Measurements from ENCODE around the gene DNER. TPM values are rescaled to one million over a fixed set of nuclear protein-coding genes. Genes with fewer than 3 reads are reported as not detected.

The DNER gene
- total RNA-seq, 1 donor from 2014 or later = 1.8 TPM

DNA sequence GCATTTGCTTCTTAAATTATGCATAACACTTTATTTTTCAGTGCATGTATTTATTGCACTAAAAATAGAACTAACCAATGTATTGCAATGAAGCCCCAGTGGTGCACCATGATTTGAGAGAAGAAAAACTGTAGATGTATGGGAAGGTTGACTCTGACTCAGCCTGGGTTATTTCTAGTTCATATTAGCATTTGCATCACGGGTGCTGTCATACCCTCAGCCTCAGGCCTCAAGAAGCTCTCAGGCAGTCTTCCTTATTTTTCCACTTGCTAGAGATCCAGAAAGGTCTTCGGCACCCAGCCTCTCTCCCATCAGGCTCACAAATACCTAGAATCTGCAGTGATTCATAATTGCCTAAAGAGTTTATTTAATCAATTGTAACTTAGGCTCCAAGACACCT lies 148.0 kb downstream of the DNER start:
- Histone ChIP-seq H3K4me3 (ENCODE audit: low read depth, low read length) (no peak overlapping the region), H3K36me3 (ENCODE audit: control insufficient read depth, insufficient read depth, low read length) (no peaks in the 10 kb centered on the region), H3K27me3 (ENCODE audit: control insufficient read depth, insufficient read depth, low read length) (no peaks in the 10 kb centered on the region)
- DNase-seq (ENCODE audit: low read depth) (peak; percentile 9), FAIRE-seq (no peak)
- TF ChIP-seq, protein P1, sequence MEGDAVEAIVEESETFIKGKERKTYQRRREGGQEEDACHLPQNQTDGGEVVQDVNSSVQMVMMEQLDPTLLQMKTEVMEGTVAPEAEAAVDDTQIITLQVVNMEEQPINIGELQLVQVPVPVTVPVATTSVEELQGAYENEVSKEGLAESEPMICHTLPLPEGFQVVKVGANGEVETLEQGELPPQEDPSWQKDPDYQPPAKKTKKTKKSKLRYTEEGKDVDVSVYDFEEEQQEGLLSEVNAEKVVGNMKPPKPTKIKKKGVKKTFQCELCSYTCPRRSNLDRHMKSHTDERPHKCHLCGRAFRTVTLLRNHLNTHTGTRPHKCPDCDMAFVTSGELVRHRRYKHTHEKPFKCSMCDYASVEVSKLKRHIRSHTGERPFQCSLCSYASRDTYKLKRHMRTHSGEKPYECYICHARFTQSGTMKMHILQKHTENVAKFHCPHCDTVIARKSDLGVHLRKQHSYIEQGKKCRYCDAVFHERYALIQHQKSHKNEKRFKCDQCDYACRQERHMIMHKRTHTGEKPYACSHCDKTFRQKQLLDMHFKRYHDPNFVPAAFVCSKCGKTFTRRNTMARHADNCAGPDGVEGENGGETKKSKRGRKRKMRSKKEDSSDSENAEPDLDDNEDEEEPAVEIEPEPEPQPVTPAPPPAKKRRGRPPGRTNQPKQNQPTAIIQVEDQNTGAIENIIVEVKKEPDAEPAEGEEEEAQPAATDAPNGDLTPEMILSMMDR (IDR thresholded peaks at IDR 0.05; ENCODE audit: insufficient read depth, low read length, severe bottlenecking) = no peak

DNA sequence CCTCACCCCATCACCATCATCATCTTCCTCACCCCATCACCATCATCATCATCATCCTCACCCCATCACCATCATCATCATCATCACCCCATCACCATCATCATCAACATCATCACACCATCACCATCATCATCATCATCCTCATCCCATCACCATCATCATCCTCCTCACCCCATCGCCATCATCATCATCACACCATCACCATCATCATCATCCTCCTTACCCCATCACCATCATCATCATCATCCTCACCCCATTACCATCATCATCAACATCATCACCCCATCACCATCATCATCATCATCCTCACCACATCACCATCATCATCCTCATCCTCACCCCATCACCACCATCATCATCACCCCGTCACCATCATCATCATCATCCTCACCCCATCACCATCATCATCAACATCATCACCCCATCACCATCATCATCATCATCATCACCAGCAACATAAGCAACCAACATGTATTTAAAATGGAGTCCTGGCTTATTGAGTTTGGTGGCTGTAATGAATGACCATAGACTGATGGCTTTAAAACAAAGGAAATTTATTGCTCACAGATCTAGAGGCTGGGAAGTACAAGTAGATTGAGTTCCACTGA lies 150.0 kb downstream of the DNER start:
- TF ChIP-seq, protein P1 (IDR thresholded peaks at IDR 0.05; ENCODE audit: insufficient read depth, low read length, severe bottlenecking) = no peak
- no peaks in the 10 kb centered on the region for H3K27me3 ChIP-seq (ENCODE audit: control insufficient read depth, insufficient read depth, low read length)

DNA sequence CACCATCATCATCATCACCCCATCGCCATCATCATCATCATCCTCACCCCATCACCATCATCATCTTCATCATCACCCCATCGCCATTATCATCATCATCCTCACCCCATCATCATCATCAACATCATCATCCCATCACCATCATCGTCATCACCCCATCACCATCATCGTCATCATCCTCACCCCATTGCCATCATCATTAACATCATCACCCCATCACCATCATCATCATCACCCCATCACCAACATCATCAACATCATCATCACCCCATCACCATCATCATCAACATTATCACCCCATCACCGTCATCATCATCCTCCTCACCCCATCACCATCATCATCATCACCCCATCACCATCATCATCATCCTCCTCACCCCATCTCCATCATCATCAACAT lies 151.0 kb downstream of the DNER start:
- Histone ChIP-seq H3K36me3 (ENCODE audit: control insufficient read depth, insufficient read depth, low read length) (no peaks in the 10 kb centered on the region), H3K4me3 (ENCODE audit: low read depth, low read length) (no peak overlapping the region), H3K27me3 (ENCODE audit: control insufficient read depth, insufficient read depth, low read length) (no peaks in the 10 kb centered on the region)
- TF ChIP-seq, protein P1 (IDR thresholded peaks at IDR 0.05; ENCODE audit: insufficient read depth, low read length, severe bottlenecking) = no peak
- FAIRE-seq (peak; percentile 90), DNase-seq (ENCODE audit: low read depth) (no peak)

More for the DNA sequence above, 150.0 kb downstream of the DNER start:
- FAIRE-seq (no peak), DNase-seq (ENCODE audit: low read depth) (no peak)
- Histone ChIP-seq H3K36me3 (ENCODE audit: control insufficient read depth, insufficient read depth, low read length) (no peaks in the 10 kb centered on the region), H3K4me3 (ENCODE audit: low read depth, low read length) (no peak overlapping the region)

DNA sequence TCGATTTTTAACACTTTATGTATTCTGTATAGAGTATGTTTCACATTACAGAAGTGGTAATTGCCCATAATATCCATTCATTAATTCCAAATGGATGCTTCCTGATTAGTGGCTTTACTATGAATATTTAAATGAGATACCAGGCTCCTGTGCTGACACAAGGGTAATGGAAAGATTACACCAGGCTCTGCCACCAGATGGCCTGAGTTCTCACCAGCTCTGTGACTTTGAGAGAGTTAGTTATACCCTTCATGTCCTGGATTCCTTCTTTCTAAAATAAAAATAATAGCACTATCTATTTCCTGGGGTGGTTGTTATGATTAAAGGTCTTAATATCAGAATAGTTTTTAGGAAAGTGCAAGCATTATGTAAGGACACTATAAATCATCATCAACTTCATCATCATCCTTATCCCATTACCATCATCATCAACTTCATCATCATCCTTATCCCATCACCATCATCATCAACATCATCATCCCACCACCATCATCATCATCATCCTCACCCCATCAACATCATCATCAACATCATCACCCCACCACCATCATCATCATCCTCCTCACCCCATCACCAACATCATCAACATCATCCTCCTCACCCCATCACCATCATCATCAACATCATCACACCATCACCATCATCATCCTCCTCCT lies 151.8 kb downstream of the DNER start:
- Histone ChIP-seq H3K4me3 (ENCODE audit: low read depth, low read length) (no peak overlapping the region), H3K36me3 (ENCODE audit: control insufficient read depth, insufficient read depth, low read length) (no peaks in the 10 kb centered on the region), H3K27me3 (ENCODE audit: control insufficient read depth, insufficient read depth, low read length) (no peaks in the 10 kb centered on the region)
- DNase-seq (ENCODE audit: low read depth) (no peak), FAIRE-seq (no peak)
- TF ChIP-seq, protein P1 (IDR thresholded peaks at IDR 0.05; ENCODE audit: insufficient read depth, low read length, severe bottlenecking) = no peak

DNA sequence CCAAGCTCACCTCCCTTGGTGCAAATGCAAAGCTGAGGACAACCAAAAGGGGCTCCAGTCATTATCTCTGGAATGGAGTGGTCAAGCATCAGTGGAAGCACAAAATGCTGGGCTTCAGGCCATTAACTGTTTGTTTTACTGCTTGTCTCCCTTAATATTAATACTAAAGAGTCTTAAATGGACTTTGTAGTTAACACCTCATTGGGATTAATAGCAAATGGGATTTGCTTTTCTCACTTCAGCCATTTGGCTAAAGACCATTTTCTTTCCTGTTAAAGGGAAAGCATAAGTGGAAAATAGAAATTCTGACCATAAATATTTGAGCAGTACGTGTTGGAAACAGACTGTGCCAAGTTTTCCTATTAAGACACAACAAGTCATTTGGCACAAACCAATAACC lies 154.4 kb downstream of the DNER start:
- FAIRE-seq = no peak
- TF ChIP-seq, protein P1 (IDR thresholded peaks at IDR 0.05; ENCODE audit: insufficient read depth, low read length, severe bottlenecking) = no peak

More for the DNA sequence above, 154.4 kb downstream of the DNER start:
- Histone ChIP-seq H3K4me3 (ENCODE audit: low read depth, low read length) (no peak overlapping the region), H3K36me3 (ENCODE audit: control insufficient read depth, insufficient read depth, low read length) (no peaks in the 10 kb centered on the region), H3K27me3 (ENCODE audit: control insufficient read depth, insufficient read depth, low read length) (no peaks in the 10 kb centered on the region)
- DNase-seq (ENCODE audit: low read depth) = no peak

Data from bronchial epithelial cell (primary cell).